HepG2 (cell line): ENCODE results near the gene C2orf80. TPM values are rescaled to one million over a fixed set of nuclear protein-coding genes. Genes with fewer than 3 reads are reported as not detected.

Source experiments
- EP300 ChIP-seq, 3 experiments: sonication (generic) in 1 of 3; formaldehyde crosslinking in 1 of 3; IDR thresholded peaks; 2 replicates each; pipeline versions ENCODE4 v1.5.1 to v1.6.1; 2011 to 2020; ENCODE audit warnings: low read depth in 2 of 3, low read length in 2 of 3, borderline replicate concordance in 1 of 3, improper control_type of control experiment in 1 of 3, mild to moderate bottlenecking in 1 of 3, missing genetic modification reagents in 1 of 3, moderate library complexity in 1 of 3
- HDAC6 ChIP-seq: fragments of 200-600 bp; sonication (generic); IDR thresholded peaks from 2 replicates; pipeline ENCODE4 v1.7.0; 2017; ENCODE audit warnings: mild to moderate bottlenecking, antibody characterized with exemption, low read length, low read depth
- TMF1 ChIP-seq: sonication (generic); formaldehyde crosslinking; IDR thresholded peaks from 2 replicates; pipeline ENCODE4 v1.8.1; 2022; ENCODE audit warnings: low read depth, missing genetic modification reagents
- XRCC5 ChIP-seq: fragments of 200-400 bp; formaldehyde crosslinking; optimal IDR thresholded peaks from 2 replicates; pipeline ENCODE3; 2017; ENCODE audit warnings: mild to moderate bottlenecking, low read length
- ZNF326 ChIP-seq: sonication (generic); formaldehyde crosslinking; IDR thresholded peaks from 2 replicates; pipeline ENCODE4 v1.4.0; 2020; ENCODE audit warnings: missing genetic modification reagents, borderline replicate concordance
- ZNF354B ChIP-seq: sonication (generic); formaldehyde crosslinking; IDR thresholded peaks from 2 replicates; pipeline ENCODE4 v1.8.0; 2022; ENCODE audit warnings: mild to moderate bottlenecking, missing genetic modification reagents
- ZNF441 ChIP-seq: sonication (generic); formaldehyde crosslinking; IDR thresholded peaks from 2 replicates; pipeline ENCODE4 v1.7.0; 2021; ENCODE audit warnings: missing genetic modification reagents, borderline replicate concordance
- ZNF501 ChIP-seq: sonication (generic); formaldehyde crosslinking; IDR thresholded peaks from 2 replicates; pipeline ENCODE4 v1.5.1; 2020; ENCODE audit warnings: mild to moderate bottlenecking, moderate library complexity, missing genetic modification reagents
- ZNF530 ChIP-seq: sonication (generic); formaldehyde crosslinking; IDR thresholded peaks from 2 replicates; pipeline ENCODE4 v1.5.0; 2020; ENCODE audit warnings: low read depth, mild to moderate bottlenecking, missing genetic modification reagents
- ZNF644 ChIP-seq: IDR thresholded peaks from 2 replicates; pipeline ENCODE4 v1.6.1; 2016; ENCODE audit warnings: low read depth
- ZNF772 ChIP-seq: sonication (generic); formaldehyde crosslinking; IDR thresholded peaks from 2 replicates; pipeline ENCODE4 v1.5.0; 2020; ENCODE audit warnings: mild to moderate bottlenecking, missing genetic modification reagents
- ZNF775 ChIP-seq: sonication (generic); formaldehyde crosslinking; IDR thresholded peaks from 2 replicates; pipeline ENCODE4 v1.4.0; 2020; ENCODE audit warnings: missing genetic modification reagents, mild to moderate bottlenecking, moderate library complexity, borderline replicate concordance
- polyA plus RNA-seq, 8 experiments: library from polyadenylated mRNA; depleted of rRNA in 3 of 8; stranded (reverse) in 7 of 8; unstranded in 1 of 8; fragments of >200 nt; fragmentation: Illumina TruSeq in 4 of 8; extraction: Trizol in 4 of 8; gene quantifications; 2 replicates each; pipeline versions ENCODE4 v1.2.1 to v1.2.3, GENCODE V29; 2011 to 2016; ENCODE audit warnings: low read depth in 4 of 8, missing spikeins in 1 of 8, mixed read lengths in 1 of 8; ENCODE audit not compliant: insufficient read depth in 1 of 8
- total RNA-seq, 5 experiments: library from RNA; depleted of rRNA; stranded (reverse); fragments of >200 nt; fragmentation: Illumina TruSeq; extraction: Trizol; gene quantifications; 2 replicates each; pipeline ENCODE4 v1.2.3, GENCODE V29; 2016; ENCODE audit warnings: low read depth in 1 of 5
- TF ChIP-seq, protein P1 (sequence below): sonication (generic); formaldehyde crosslinking; IDR thresholded peaks from 2 replicates; pipeline ENCODE4 v1.5.0; 2020; ENCODE audit warnings: missing genetic modification reagents
- TF ChIP-seq, protein P2 (sequence below): sonication (generic); formaldehyde crosslinking; IDR thresholded peaks from 2 replicates; pipeline ENCODE4 v1.4.0; 2020; ENCODE audit warnings: missing genetic modification reagents, mild to moderate bottlenecking, borderline replicate concordance
- TF ChIP-seq, protein P3 (sequence below): IDR thresholded peaks from 2 replicates; pipeline ENCODE4 v1.6.1; 2016; ENCODE audit warnings: low read depth, borderline replicate concordance
- TF ChIP-seq, protein P4 (sequence below): sonication (generic); formaldehyde crosslinking; IDR thresholded peaks from 2 replicates; pipeline ENCODE4 v1.4.0; 2020; ENCODE audit warnings: missing genetic modification reagents
- TF ChIP-seq, protein P5 (sequence below): sonication (generic); formaldehyde crosslinking; IDR thresholded peaks from 2 replicates; pipeline ENCODE4 v1.4.0; 2020; ENCODE audit warnings: missing genetic modification reagents
- TF ChIP-seq, protein P6 (sequence below): sonication (generic); formaldehyde crosslinking; conservative IDR thresholded peaks from 2 replicates; pipeline ENCODE4 v1.4.0; 2020; ENCODE audit warnings: missing genetic modification reagents

C2orf80 gene
- total and polyA plus RNA-seq, 2 of the 13 experiments (the other 11 are each of a cell fraction or from before 2014, with no cell fraction given) = not detected

DNA sequence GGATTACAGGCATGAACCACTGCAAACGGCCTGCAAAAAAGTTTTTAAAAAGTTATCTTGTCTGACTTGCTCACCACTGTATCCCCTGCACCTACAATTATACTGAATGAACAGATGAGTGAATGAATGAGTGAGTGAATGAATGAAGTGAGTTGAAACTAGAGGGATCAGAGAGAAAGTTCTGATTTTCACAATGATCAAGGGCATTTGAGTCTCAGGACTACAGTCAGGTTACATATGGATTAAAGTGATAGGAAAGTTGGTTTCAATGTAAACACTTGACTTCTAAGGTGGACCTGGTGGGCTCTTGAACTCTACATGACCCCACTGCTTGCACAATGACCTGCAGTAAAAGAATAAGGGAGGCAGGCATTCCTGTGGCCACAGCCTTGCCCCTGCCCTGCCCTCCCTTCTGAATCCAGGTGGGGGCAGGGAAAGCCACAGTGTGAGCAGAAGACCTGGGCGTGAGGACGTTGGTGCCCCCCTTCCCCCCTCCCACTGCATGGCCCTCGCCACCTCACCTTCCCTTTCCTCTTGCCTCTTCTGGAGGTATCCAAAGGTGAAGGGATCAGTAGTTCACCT is 10.7 kb downstream of the C2orf80 start (continued):
- TF ChIP-seq, protein P1, sequence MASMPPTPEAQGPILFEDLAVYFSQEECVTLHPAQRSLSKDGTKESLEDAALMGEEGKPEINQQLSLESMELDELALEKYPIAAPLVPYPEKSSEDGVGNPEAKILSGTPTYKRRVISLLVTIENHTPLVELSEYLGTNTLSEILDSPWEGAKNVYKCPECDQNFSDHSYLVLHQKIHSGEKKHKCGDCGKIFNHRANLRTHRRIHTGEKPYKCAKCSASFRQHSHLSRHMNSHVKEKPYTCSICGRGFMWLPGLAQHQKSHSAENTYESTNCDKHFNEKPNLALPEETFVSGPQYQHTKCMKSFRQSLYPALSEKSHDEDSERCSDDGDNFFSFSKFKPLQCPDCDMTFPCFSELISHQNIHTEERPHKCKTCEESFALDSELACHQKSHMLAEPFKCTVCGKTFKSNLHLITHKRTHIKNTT (CRISPR knock-in tag) = no peak
- TF ChIP-seq HDAC6 (no peak), ZNF501 (CRISPR knock-in tag) (no peak), TMF1 (CRISPR knock-in tag) (no peak), ZNF530 (CRISPR knock-in tag) (no peak), ZNF326 (no peak), ZNF772 (no peak), XRCC5 (peak; percentile 36), ZNF441 (no peak), ZNF644 (CRISPR knock-in tag) (no peak), EP300 (IDR thresholded peaks at IDR 0.05; ENCODE audit: low read depth in 2 of 2, low read length in 2 of 2) (peak in 1 of 2 experiments; percentile 83; a peak in 2 of 4 replicates), EP300 (CRISPR knock-in tag; IDR thresholded peaks at IDR 0.05; ENCODE audit: borderline replicate concordance) (peak; percentile 67), ZNF354B (CRISPR knock-in tag) (no peak), ZNF775 (CRISPR knock-in tag) (no peak)
- TF ChIP-seq, protein P2, sequence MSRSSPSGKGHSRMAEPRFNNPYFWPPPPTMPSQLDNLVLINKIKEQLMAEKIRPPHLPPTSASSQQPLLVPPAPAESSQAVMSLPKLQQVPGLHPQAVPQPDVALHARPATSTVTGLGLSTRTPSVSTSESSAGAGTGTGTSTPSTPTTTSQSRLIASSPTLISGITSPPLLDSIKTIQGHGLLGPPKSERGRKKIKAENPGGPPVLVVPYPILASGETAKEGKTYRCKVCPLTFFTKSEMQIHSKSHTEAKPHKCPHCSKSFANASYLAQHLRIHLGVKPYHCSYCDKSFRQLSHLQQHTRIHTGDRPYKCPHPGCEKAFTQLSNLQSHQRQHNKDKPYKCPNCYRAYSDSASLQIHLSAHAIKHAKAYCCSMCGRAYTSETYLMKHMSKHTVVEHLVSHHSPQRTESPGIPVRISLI = no peak
- TF ChIP-seq, protein P3, sequence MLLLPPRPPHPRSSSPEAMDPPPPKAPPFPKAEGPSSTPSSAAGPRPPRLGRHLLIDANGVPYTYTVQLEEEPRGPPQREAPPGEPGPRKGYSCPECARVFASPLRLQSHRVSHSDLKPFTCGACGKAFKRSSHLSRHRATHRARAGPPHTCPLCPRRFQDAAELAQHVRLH (CRISPR knock-in tag) = no peak
- TF ChIP-seq, protein P4, sequence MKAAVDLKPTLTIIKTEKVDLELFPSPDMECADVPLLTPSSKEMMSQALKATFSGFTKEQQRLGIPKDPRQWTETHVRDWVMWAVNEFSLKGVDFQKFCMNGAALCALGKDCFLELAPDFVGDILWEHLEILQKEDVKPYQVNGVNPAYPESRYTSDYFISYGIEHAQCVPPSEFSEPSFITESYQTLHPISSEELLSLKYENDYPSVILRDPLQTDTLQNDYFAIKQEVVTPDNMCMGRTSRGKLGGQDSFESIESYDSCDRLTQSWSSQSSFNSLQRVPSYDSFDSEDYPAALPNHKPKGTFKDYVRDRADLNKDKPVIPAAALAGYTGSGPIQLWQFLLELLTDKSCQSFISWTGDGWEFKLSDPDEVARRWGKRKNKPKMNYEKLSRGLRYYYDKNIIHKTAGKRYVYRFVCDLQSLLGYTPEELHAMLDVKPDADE (CRISPR knock-in tag) = no peak
- TF ChIP-seq, protein P5, sequence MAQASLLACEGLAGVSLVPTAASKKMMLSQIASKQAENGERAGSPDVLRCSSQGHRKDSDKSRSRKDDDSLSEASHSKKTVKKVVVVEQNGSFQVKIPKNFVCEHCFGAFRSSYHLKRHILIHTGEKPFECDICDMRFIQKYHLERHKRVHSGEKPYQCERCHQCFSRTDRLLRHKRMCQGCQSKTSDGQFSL = no peak
- TF ChIP-seq, protein P6, sequence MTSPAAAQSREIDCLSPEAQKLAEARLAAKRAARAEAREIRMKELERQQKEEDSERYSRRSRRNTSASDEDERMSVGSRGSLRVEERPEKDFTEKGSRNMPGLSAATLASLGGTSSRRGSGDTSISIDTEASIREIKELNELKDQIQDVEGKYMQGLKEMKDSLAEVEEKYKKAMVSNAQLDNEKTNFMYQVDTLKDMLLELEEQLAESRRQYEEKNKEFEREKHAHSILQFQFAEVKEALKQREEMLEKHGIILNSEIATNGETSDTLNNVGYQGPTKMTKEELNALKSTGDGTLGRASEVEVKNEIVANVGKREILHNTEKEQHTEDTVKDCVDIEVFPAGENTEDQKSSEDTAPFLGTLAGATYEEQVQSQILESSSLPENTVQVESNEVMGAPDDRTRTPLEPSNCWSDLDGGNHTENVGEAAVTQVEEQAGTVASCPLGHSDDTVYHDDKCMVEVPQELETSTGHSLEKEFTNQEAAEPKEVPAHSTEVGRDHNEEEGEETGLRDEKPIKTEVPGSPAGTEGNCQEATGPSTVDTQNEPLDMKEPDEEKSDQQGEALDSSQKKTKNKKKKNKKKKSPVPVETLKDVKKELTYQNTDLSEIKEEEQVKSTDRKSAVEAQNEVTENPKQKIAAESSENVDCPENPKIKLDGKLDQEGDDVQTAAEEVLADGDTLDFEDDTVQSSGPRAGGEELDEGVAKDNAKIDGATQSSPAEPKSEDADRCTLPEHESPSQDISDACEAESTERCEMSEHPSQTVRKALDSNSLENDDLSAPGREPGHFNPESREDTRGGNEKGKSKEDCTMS = no peak
